SK-N-SH (cell line): ENCODE results near the gene LYRM2.

Experiments
- CTCF ChIP-seq: fragments of 200-600 bp; sonication (generic); IDR thresholded peaks from 2 replicates; pipeline ENCODE4 v1.6.1; 2017; ENCODE audit warnings: antibody characterized with exemption, mild to moderate bottlenecking, moderate library complexity
- EP300 ChIP-seq, 2 experiments: IDR thresholded peaks; 2 replicates each; pipeline versions ENCODE4 v1.4.0 to v1.6.1; 2012; ENCODE audit warnings: borderline replicate concordance in 1 of 2, low read depth in 1 of 2, low read length in 1 of 2
- JUND ChIP-seq: IDR thresholded peaks from 2 replicates; pipeline ENCODE4 v1.4.0; 2012
- MAX ChIP-seq: IDR thresholded peaks from 2 replicates; pipeline ENCODE4 v1.4.0; 2012; ENCODE audit warnings: low read depth
- POLR2AphosphoS5 ChIP-seq: IDR thresholded peaks from 2 replicates; pipeline ENCODE4 v1.6.1; 2012; ENCODE audit warnings: low read depth, low read length
- RAD21 ChIP-seq: IDR thresholded peaks from 2 replicates; pipeline ENCODE4 v1.6.1; 2012; ENCODE audit warnings: mild to moderate bottlenecking, low read length
- SIN3A ChIP-seq: IDR thresholded peaks from 2 replicates; pipeline ENCODE4 v1.6.1; 2012; ENCODE audit warnings: low read depth, mild to moderate bottlenecking, low read length, moderate library complexity, borderline replicate concordance
- SMC3 ChIP-seq: IDR thresholded peaks from 2 replicates; pipeline ENCODE4 v1.6.1; 2012; ENCODE audit warnings: low read depth, low read length, improper control_type of control experiment
- TAF1 ChIP-seq: IDR thresholded peaks from 2 replicates; pipeline ENCODE4 v1.6.1; 2012; ENCODE audit warnings: low read depth, mild to moderate bottlenecking, low read length, moderate library complexity, borderline replicate concordance
- TCF12 ChIP-seq: IDR thresholded peaks from 2 replicates; pipeline ENCODE4 v1.4.0; 2012
- USF2 ChIP-seq: fragments of 150-350 bp; IDR thresholded peaks from 2 replicates; pipeline ENCODE4 v1.6.1; 2017; ENCODE audit warnings: antibody characterized with exemption, low read length, low read depth, borderline replicate concordance
- YY1 ChIP-seq: IDR thresholded peaks from 2 replicates; pipeline ENCODE4 v1.4.0; 2012; ENCODE audit warnings: low read depth, mild to moderate bottlenecking

- TF ChIP-seq CTCF (no peak), MAX (no peak), SMC3 (no peak), YY1 (no peak), SIN3A (no peak), JUND (no peak), POLR2AphosphoS5 (no peak), TCF12 (no peak), EP300 (IDR thresholded peaks at IDR 0.05; ENCODE audit: borderline replicate concordance in 1 of 2, low read depth in 1 of 2, low read length in 1 of 2) (no peak), TAF1 (no peak), RAD21 (no peak), USF2 (no peak)
These were observed 22.0 kb downstream of the LYRM2 start for GRCh38 chr6:89616531-89616930.
